Pulmonary artery endothelial cell (primary cell): ENCODE measurements around the gene ATP5ME. TPM values are rescaled to one million over a fixed set of nuclear protein-coding genes. Genes with fewer than 3 reads are reported as not detected.
"Not testable (repeated sequence)": the region's sequence is repeated elsewhere in the genome, so short reads cannot be mapped to it uniquely, and the experiment has no call there.

ENCODE experiments used
- DNase-seq: peaks from one replicate; pipeline ENCODE4 v3.0.0-alpha.2; 2011; ENCODE audit warnings: low read depth, low spot score
- total RNA-seq: library from RNA; depleted of rRNA; stranded (reverse); fragments of >200 nt; gene quantifications from 2 replicates; pipeline ENCODE4 v1.2.3, GENCODE V29; 2014

Gene ATP5ME
- total RNA-seq, 1 donor from 2014 or later, result 276 TPM

- no peak for DNase-seq
Observed at GRCh38 chr4:635851-636627, 38.0 kb downstream of the ATP5ME start.

GRCh38 chr4:635066-635835 lies 38.8 kb downstream of the ATP5ME start:
- DNase-seq, result not testable (repeated sequence)

GRCh38 chr4:634599-634985 lies 39.5 kb downstream of the ATP5ME start:
- no peak for DNase-seq

- DNase-seq, result no peak
Observed at GRCh38 chr4:633976-634598, 40.0 kb downstream of the ATP5ME start.

- DNase-seq, result no peak
Observed at GRCh38 chr4:633406-633805, 40.7 kb downstream of the ATP5ME start.

GRCh38 chr4:632926-633325 lies 41.1 kb downstream of the ATP5ME start:
- DNase-seq, result no peak

DNA sequence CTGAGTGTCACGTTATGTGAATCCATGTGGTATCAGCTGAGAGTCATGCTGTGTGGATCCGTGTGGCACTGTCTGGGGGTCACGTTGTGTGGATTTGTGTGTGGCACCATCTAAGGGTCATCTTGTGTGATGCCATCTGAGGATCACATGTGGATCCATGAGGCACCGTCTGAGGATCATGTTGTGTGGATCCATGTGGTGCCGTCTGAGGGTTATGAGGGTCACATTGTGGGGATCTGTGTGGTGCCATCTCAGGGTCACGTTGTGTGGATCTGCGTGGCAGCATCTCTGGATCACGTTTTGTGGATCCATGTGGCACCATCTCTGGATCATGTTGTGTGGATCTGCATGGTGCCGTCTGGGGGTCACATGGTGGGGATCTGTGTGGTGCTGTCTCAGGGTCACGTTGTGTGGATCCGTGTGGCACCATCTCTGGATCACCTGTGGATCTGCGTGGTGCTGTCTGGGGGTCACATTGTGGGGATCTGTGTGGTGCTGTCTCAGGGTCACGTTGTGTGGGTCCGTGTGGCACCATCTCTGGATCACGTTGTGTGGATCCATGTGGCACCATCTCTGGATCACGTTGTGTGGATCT lies 41.8 kb downstream of the ATP5ME start:
- DNase-seq, result no peak

DNA sequence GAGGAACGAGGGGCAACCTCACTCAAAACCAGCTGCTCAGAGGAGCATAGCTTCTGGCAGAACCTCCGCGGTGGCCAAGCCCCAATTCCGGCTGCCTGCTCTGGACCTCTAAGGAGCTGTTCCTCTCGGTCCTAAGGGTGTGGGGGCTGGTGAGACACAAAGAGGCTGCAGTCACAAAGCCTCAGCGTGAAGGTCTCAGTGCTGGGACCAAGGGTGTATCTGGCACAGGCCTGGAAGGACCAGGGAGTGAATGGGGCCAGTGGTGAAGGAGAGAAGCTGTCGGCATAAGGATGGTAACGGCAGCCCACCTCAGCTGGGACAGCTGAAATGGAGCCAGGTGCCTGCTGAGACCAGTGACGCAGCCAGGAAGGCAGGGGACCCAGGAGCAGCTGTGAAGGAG lies 43.4 kb downstream of the ATP5ME start:
- no peak for DNase-seq

- no peak for DNase-seq
Observed at GRCh38 chr4:629915-630641, 44.0 kb downstream of the ATP5ME start.

- DNase-seq, result no peak
Observed at GRCh38 chr4:629636-629914, 44.5 kb downstream of the ATP5ME start.

- no peak for DNase-seq
Observed at GRCh38 chr4:628821-629635, 45.0 kb downstream of the ATP5ME start.

GRCh38 chr4:628311-628741 lies 45.8 kb downstream of the ATP5ME start:
- no peak for DNase-seq

- DNase-seq, result no peak
Observed at GRCh38 chr4:627347-628125, 46.5 kb downstream of the ATP5ME start.

DNA sequence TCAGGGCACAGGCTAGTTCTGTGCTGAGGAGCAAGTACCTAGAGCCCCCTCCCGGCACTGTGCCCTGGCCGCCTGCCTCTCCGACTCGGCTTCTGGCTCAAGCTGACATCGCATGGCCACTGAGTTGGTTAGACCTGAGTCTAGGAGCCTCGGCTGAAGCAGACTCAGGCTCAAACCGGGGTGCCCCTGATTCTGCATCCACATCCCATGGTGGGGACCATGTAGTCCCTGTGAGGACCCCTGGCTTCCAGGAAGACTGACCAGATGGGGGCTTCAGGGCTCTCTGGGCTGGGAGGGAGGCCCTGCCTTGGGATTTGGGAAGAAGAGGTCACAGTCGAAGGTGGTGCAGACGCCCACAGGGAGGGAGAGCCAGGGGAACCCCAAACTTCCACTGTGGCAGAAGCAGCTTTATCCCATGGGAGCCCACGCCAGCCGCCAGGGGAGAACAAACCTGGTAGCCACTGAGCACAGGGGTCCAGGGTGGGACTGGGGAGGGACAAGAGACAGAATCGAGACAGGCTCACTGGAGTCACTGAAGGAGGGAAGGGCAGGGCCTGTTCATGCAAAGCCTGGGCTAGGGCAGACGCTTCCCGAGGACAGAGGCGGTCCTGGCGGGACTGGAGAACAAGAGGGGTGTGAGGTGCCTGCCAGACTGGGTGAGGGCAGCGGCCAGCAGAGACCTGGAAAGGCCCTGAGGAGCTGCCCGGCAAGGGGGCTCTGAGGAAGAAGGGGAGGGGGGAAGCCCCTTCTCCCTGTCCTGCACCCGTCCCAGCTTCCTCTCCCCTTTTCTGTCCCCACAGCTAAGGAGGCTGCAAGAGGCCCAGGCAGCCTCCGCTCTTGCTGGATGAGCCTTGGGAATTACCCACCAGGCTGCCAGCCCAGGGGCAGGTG lies 47.6 kb downstream of the ATP5ME start:
- no peak for DNase-seq

GRCh38 chr4:625631-626161 lies 48.4 kb downstream of the ATP5ME start:
- no peak for DNase-seq

- no peak for DNase-seq
Observed at GRCh38 chr4:624705-625590, 49.1 kb downstream of the ATP5ME start, which contains the start of gene PDE6B. TSS of gene PDE6B (plus strand) at chr4:625573. CDS start at chr4:625627, 54 bp downstream.

DNA sequence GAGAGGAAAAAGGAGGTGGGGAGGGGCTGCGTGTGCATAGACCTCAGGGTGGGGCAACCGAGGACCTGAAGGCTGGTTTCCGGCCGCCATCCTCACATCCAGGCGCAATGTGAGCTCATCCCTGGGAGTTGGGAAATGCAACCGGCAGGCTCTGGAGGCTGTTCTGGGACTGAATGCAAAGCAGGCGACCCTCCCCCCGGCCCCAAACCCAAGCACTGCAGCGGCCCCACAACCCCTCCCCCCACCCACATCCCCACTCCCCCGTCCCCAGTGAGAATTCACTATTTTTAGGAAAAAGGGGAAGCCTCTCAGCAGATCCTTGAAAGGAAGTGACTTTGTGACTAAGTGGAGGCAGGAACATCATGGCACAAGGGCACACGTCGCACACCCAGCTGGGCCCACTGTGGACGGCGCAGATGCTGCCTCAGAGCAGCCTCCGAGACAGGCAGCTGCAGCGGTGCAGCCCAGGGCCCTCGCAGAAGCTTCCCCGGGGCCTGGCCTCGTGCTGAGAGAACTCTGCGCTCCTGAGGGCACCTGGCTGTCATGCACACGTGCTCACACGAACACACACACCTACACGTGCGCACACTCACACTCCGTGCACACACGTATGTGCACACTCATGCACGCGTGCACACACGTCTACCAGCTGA lies 50.0 kb downstream of the ATP5ME start:
- no peak for DNase-seq
